HTR-8/SVneo (cell line): ENCODE results near the gene MYO3B.

Source experiments
- DNase-seq: peaks from one replicate; pipeline ENCODE4 v3.0.0; 2011; ENCODE audit warnings: low spot score, mixed read lengths; ENCODE audit not compliant: insufficient read length
- FAIRE-seq: peaks from 2 replicates; lab custom pipeline; 2011; peaks lifted over from hg19 to GRCh38; lab: Jason Lieb, UNC

Gene MYO3B

GRCh38 chr2:170161516-170162270, 16.3 kb upstream of the MYO3B start:
- DNase-seq = no peak
- no peak for FAIRE-seq

DNA sequence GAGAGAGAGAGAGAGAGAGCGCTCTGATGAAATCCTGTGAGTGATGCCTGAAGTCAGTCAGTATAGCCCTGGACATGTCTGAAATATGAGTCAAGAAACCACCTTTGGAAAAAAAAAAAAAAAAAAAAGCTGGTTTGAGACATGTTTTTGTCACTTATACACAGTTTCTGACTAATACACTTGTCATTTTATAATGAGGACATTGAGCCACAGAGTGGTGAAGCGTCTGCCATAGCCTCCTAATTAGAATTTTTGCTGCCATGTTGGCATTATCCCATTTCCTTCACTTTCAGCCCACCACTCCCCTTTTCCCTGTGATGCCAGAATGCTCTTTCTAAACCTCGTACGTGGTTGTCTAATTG, 15.7 kb upstream of the MYO3B start:
- DNase-seq (no peak), FAIRE-seq (no peak)

DNA sequence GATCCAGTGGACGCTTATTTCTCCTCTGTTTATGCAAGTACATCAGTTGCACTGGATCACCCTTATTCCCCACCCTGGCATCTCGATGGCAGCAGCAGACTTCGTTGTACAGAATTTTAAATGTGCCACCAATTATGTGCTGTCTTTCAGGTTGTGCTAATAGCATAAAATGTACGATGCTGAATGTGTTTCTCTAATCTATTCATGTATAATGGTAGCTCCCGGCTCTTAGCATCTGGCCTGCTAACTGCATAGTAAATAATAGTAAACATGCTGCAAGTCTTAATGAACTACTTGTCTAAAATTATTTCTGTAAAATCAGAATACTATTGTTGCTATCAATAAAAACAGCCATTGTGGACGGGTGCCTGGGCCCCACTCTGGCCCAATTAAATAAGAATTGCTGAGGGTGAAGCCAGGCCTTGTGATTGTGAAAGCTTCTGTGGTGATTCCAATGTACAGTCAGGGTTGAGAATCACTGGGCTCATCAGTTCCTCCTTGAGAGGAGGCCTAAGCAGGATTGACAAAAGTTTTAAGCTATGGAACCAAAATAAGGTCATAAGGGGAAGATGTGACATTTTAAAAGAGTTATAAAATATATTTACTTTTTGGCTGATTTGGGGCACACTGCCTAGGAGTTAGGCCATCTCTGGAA, 14.4 kb upstream of the MYO3B start:
- no peak for FAIRE-seq

GRCh38 chr2:170165129-170165528, 12.8 kb upstream of the MYO3B start:
- FAIRE-seq (no peak), DNase-seq (no peak)

More for the DNA sequence above, 14.4 kb upstream of the MYO3B start:
- no peak for DNase-seq

GRCh38 chr2:170166735-170167134, 11.2 kb upstream of the MYO3B start:
- no peak for FAIRE-seq
- no peak for DNase-seq

DNA sequence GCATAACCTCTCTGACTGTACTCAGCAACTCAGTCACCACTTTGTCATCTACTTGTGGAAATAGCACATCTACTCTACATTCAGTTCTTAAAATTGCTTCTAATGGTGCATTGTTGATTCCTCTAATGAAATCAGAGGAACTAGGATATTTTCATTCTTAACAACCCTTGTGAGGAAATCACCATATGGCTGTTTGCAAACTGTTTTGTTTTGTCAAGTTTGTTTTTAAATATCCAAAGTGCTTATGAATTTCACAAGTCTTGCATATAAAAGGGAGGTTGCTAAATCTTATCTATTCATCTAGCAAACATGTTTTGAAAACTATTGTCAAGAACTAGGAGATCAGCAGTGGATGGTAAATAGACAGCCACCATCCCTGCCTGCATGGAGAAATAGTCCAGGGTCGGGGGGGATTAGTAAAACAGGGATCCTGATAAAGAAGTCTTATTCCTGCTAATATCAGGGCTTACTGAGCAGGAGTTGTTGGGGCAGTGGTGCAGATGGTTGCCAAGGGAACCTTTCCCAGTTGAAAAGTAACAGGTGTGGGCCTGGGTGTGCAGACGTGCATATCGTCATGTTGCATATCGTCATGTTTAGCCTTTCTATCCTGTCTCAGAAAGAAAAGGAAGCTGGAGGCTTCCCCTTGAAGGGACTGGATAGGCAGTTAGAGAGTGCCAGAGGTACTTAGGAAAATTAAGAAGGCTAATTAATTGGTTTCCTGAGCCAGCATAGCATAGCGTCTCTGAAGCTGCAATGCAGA, 7.5 kb upstream of the MYO3B start:
- FAIRE-seq (no peak), DNase-seq (no peak)

- FAIRE-seq (no peak), DNase-seq (no peak)
These were observed 1.7 kb upstream of the MYO3B start for GRCh38 chr2:170176212-170176611.

DNA sequence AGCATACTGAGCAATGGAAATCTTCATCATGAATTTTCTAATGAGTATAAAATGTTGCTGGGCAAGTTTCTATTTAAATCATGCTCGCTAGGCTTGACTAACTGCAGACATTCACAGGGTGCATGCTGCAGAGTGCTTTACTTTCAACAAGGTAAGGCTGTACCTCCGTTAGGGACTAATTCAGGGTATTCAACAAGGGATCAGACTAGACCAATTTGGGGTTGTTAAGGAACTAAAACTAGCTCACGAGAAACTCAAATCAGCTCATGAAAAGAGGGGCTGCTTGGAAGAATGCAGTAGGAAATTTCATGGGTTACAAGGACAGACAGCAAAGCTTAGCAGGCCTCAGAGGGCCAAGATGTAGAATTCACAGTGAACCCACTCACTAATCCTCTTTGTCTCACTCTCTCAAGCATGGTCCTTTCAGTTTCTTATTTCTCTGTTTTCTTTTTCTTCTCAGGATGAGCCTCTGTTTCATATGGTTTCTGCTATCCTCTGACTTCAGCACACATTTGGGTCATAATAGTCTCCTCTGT, 2.2 kb downstream of the MYO3B start:
- FAIRE-seq = no peak
- DNase-seq = no peak

- FAIRE-seq (no peak), DNase-seq (no peak)
These were observed 3.7 kb downstream of the MYO3B start for GRCh38 chr2:170181602-170182001.

- no peak for FAIRE-seq
- no peak for DNase-seq
These were observed 7.4 kb downstream of the MYO3B start for GRCh38 chr2:170185319-170185718.

DNA sequence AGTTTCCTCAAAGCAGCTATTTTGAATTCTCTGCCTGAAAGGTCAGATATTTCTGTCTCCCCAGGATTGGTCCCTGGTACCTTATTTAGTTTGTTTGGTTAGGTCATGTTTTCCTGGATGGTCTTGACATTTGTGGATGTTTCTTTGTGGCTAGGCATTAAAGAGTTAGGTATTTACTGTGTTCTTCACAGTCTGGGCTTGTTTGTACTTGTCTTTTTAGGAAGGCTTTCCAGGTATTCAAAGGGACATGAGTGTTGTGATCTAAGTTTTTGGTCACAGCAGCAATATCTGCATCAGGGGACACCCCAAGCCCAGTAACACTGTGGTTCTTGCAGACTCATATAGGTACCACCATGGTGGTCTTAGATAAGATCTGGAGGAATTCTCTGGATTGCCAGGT, 11.8 kb downstream of the MYO3B start:
- no peak for FAIRE-seq
- no peak for DNase-seq

DNA sequence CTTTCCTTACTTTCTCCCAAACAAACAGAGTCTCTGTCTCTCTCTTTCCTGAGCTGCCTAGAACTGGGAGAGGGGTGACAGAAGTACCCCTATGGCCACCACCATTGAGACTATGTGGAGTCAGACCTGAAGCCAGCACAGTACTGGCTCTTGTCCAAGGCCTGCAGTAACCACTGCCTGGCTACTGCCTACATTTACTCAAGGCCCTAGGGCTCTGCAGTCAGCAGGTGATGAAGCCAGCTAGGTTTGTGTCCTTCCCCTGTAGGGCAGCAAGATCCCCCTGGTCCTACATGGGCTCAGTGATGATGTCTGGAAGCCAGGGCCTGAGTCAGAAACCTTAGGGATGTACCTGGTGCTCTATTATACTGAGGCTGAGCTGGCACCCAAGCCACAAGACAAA, 12.2 kb downstream of the MYO3B start:
- FAIRE-seq (no peak), DNase-seq (no peak)

- no peak for FAIRE-seq
- no peak for DNase-seq
These were observed 13.4 kb downstream of the MYO3B start for GRCh38 chr2:170191166-170191866.

GRCh38 chr2:170196963-170197362, 19.0 kb downstream of the MYO3B start:
- no peak for FAIRE-seq
- no peak for DNase-seq

- DNase-seq (no peak), FAIRE-seq (no peak)
These were observed 23.3 kb downstream of the MYO3B start for GRCh38 chr2:170201275-170201674.

DNA sequence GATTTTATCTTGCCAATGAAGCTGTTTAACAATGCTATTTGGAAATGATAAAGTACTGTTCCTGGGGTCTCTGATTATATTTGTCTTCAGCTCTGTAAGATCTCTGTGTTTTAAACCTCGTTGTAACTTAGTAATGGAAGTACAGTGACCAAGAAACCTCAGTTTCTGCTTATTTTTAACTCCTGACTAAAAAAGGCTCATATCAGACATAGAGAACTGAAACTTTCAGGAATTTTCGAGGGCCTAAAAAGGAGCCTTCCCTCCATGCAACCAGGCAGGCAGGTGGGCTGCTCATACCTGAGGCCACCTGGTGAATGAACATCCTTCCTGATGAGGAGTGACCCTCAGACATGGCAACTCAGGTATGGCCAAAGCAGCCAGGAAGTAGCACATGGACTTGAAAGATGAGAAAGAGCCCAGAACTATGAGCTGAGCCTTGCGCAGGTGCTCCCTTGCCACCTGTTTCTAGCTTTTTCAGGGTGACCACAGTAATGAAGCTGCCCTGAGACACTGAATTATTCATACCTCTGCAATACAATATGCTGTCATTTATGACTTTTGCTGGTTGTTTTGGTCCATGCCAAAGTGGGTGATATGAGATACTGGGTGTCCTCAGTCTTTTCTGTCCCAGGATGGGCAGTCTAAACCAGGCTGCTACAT, 23.9 kb downstream of the MYO3B start:
- FAIRE-seq (no peak), DNase-seq (no peak)

DNA sequence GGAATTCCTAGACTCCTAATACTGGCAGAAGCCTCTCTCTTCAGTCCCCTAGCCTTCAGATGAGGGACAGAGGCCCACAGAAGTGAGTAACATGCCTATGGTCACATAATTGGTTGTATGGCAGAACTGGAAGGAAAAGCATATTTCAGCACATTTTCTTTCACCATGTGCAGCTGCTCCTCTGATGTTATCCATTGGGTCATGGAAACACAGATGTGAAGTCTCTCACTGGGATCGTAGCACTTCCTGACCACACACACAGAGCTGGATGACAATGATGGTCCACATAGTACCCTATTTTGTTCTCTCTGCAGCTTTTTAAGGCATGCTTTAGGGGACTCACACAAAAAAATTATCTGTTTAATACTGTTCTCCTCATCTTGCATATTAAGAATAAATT, 24.5 kb downstream of the MYO3B start:
- no peak for DNase-seq
- FAIRE-seq = no peak

- DNase-seq = no peak
- no peak for FAIRE-seq
These were observed 26.5 kb downstream of the MYO3B start for GRCh38 chr2:170204298-170204951.

DNA sequence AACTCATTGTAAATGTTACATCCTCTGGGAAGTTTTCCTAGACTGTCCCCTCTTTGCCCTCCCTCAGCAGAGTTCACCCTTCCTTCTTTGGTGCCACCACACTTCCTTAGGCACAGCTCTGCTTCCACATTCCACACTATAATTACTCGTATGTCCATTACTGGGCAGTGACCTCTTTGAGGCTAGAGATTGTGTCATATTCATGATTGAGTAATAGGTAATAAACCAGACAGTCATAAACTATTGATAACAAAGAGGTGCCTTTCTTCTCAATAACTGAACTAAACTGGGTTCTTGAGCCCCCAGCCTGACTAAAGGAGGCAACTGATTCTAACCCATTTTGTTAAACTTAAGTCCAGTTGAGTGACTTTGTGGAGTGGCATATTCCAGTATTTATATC, 28.3 kb downstream of the MYO3B start:
- DNase-seq (no peak), FAIRE-seq (no peak)
